IMR-90 (cell line): ENCODE measurements around the gene NAIF1. TPM values are rescaled to one million over a fixed set of nuclear protein-coding genes. Genes with fewer than 3 reads are reported as not detected.

ENCODE experiments used
- ATAC-seq: fragments of 200-7000 bp; cut with Tn5 transposase; 2 replicates; pipeline ENCODE4 v1.9.1; 2020; ENCODE audit warnings: low read depth, mild to moderate bottlenecking, moderate library complexity
- BruUV-seq: library from RNA; stranded (reverse); fragments of 400-500 nt; replicated peaks from 2 replicates; lab custom pipeline; 2021; lab: Mats Ljungman, UMichigan
- CTCF ChIA-PET: fragments of 300-600 bp; formaldehyde crosslinking; extraction: SDS; loops from one replicate; lab custom pipeline; 2021; ENCODE audit warnings: antibody characterized with exemption; lab: Yijun Ruan, JAX
- POLR2A ChIA-PET: fragments of 300-600 bp; sonication (Branson Sonifier 250); formaldehyde crosslinking; loops from one replicate; lab custom pipeline; 2022; ENCODE audit warnings: antibody characterized with exemption; ENCODE audit not compliant: unreplicated experiment; lab: Charles Lee
- DNase-seq: peaks from one replicate; pipeline ENCODE4 v3.0.0; 2013
- H2AFZ ChIP-seq: replicated peaks from 2 replicates; pipeline ENCODE3; 2013; ENCODE audit warnings: low read length, mild to moderate bottlenecking; ENCODE audit not compliant: poor library complexity
- H2AK5ac ChIP-seq: 2 replicates; pipeline ENCODE4 v1.6.1; 2013; ENCODE audit warnings: low read depth, low read length, inconsistent platforms
- H2AK9ac ChIP-seq: replicated peaks from 2 replicates; pipeline ENCODE3; 2013; ENCODE audit warnings: mild to moderate bottlenecking, low read depth, low read length, moderate library complexity; ENCODE audit not compliant: poor library complexity
- H2BK120ac ChIP-seq: 2 replicates; pipeline ENCODE4 v1.6.1; 2013; ENCODE audit warnings: low read depth, low read length, inconsistent platforms
- H2BK15ac ChIP-seq: 3 replicates; pipeline ENCODE4 v1.6.1; 2013; ENCODE audit warnings: low read depth, low read length, inconsistent platforms
- H2BK20ac ChIP-seq: 2 replicates; pipeline ENCODE4 v1.6.1; 2013; ENCODE audit warnings: low read depth, mild to moderate bottlenecking, inconsistent platforms, low read length, moderate library complexity
- H2BK5ac ChIP-seq: 2 replicates; pipeline ENCODE4 v1.6.1; 2013; ENCODE audit warnings: mild to moderate bottlenecking, low read depth, low read length, inconsistent platforms; ENCODE audit not compliant: poor library complexity, severe bottlenecking
- H3K14ac ChIP-seq: replicated peaks from 2 replicates; pipeline ENCODE4 v1.6.1; 2013; ENCODE audit warnings: low read depth, low read length, inconsistent platforms
- H3K18ac ChIP-seq: 2 replicates; pipeline ENCODE4 v1.6.1; 2013; ENCODE audit warnings: low read depth, low read length, control low read depth
- H3K23ac ChIP-seq: 2 replicates; pipeline ENCODE4 v1.6.1; 2013; ENCODE audit warnings: low read depth, low read length, inconsistent platforms
- H3K27ac ChIP-seq: 2 replicates; pipeline ENCODE4 v1.5.1; 2013; ENCODE audit warnings: mild to moderate bottlenecking, control low read depth, low read length; ENCODE audit not compliant: insufficient read depth
- H3K27me3 ChIP-seq: 2 replicates; pipeline ENCODE4 v1.6.1; 2013; ENCODE audit warnings: low read length; ENCODE audit not compliant: control insufficient read depth, insufficient read depth
- H3K36me3 ChIP-seq: 2 replicates; pipeline ENCODE4 v1.6.1; 2013; ENCODE audit warnings: low read length, mixed read lengths; ENCODE audit not compliant: control insufficient read depth, insufficient read depth
- H3K4ac ChIP-seq: 2 replicates; pipeline ENCODE4 v1.6.1; 2013; ENCODE audit warnings: low read depth, low read length, inconsistent platforms
- H3K4me1 ChIP-seq: 2 replicates; pipeline ENCODE4 v1.6.1; 2013; ENCODE audit warnings: low read length, mixed read lengths; ENCODE audit not compliant: control insufficient read depth, insufficient read depth
- H3K4me2 ChIP-seq: 2 replicates; pipeline ENCODE4 v1.6.1; 2013; ENCODE audit warnings: low read depth, mild to moderate bottlenecking, control low read depth, low read length, moderate library complexity
- H3K4me3 ChIP-seq: 2 replicates; pipeline ENCODE4 v1.5.1; 2013; ENCODE audit warnings: low read depth, mild to moderate bottlenecking, control low read depth, low read length, moderate library complexity; ENCODE audit not compliant: insufficient read depth
- H3K56ac ChIP-seq: 2 replicates; pipeline ENCODE4 v1.6.1; 2013; ENCODE audit warnings: low read length, inconsistent platforms; ENCODE audit not compliant: insufficient read depth; ENCODE audit errors: extremely low read depth
- H3K79me1 ChIP-seq, 2 experiments: 2 replicates each; pipeline ENCODE4 v1.6.1; 2013; ENCODE audit warnings: low read length in 2 of 2, inconsistent platforms in 1 of 2, low read depth in 1 of 2
- H3K9ac ChIP-seq: 2 replicates; pipeline ENCODE4 v1.6.1; 2013; ENCODE audit warnings: low read depth, low read length, control low read depth
- H3K9me1 ChIP-seq: 2 replicates; pipeline ENCODE4 v1.6.1; 2013; ENCODE audit warnings: low read length, inconsistent platforms; ENCODE audit not compliant: insufficient read depth
- H3K9me3 ChIP-seq: 2 replicates; pipeline ENCODE4 v1.6.1; 2013; ENCODE audit warnings: low read length; ENCODE audit not compliant: control insufficient read depth, insufficient read depth
- H4K20me1 ChIP-seq: 2 replicates; pipeline ENCODE4 v1.6.1; 2013; ENCODE audit warnings: low read length, inconsistent platforms; ENCODE audit not compliant: insufficient read depth
- H4K5ac ChIP-seq: 2 replicates; pipeline ENCODE4 v1.6.1; 2013; ENCODE audit warnings: mild to moderate bottlenecking, low read depth, low read length, control low read depth
- H4K8ac ChIP-seq, 2 experiments: 2 replicates each; pipeline ENCODE4 v1.6.1; 2013; ENCODE audit warnings: low read depth in 2 of 2, low read length in 2 of 2, control low read depth in 1 of 2, inconsistent platforms in 1 of 2
- H4K91ac ChIP-seq: 2 replicates; pipeline ENCODE4 v1.6.1; 2013; ENCODE audit warnings: low read depth, low read length, inconsistent platforms; ENCODE audit not compliant: insufficient read depth
- BHLHE40 ChIP-seq: fragments of 150-350 bp; IDR thresholded peaks from 2 replicates; pipeline ENCODE4 v1.6.1; 2016; ENCODE audit warnings: mild to moderate bottlenecking, low read depth, low read length
- CHD1 ChIP-seq: IDR thresholded peaks from 2 replicates; pipeline ENCODE4 v1.6.1; 2012; ENCODE audit warnings: low read depth, low read length, improper control_type of control experiment
- POLR2A ChIP-seq: IDR thresholded peaks from 2 replicates; pipeline ENCODE4 v1.6.1; 2012; ENCODE audit warnings: mild to moderate bottlenecking, low read depth, low read length
- RAD21 ChIP-seq: IDR thresholded peaks from 2 replicates; pipeline ENCODE4 v1.6.1; 2012; ENCODE audit warnings: low read length, improper control_type of control experiment
- RCOR1 ChIP-seq: IDR thresholded peaks from 2 replicates; pipeline ENCODE4 v1.6.1; 2012; ENCODE audit warnings: mild to moderate bottlenecking, low read length, improper control_type of control experiment; ENCODE audit not compliant: insufficient replicate concordance
- WGBS, 2 experiments: methylation state at CpG; one replicate each; pipeline versions ENCODE4 v1.1.5 to v1.1.7; 2013; ENCODE audit warnings: missing lambda C conversion rate in 2 of 2; ENCODE audit not compliant: insufficient read length in 1 of 2; ENCODE audit errors: extremely low coverage in 2 of 2; 5-methylcytosine and 5-hydroxymethylcytosine counted together
- dilution Hi-C: fragments of 300-500 bp; cut with HindIII; formaldehyde crosslinking; loops from one replicate; pipeline ENCODE4 v1.14.3; 2018; ENCODE audit warnings: low sequenced_read_pairs; ENCODE audit not compliant: unreplicated experiment
- in situ Hi-C: fragments of 300-500 bp; cut with MboI; formaldehyde crosslinking; loops from 3 replicates; pipeline ENCODE4 v1.14.3; 2019; ENCODE audit warnings: low sequenced_read_pairs, inconsistent platforms, mixed read lengths
- intact Hi-C: fragments of 100-400 bp; cut with micrococcal nuclease; formaldehyde crosslinking; loops from 2 replicates; pipeline ENCODE4 v1.10.0; 2022
- polyA plus RNA-seq, 3 experiments: library from polyadenylated mRNA; depleted of rRNA; stranded (reverse); fragments of >200 nt; gene quantifications; 2 replicates each; pipeline ENCODE4 v1.2.3, GENCODE V29; 2012; ENCODE audit warnings: low replicate concordance in 1 of 3
- total RNA-seq: library from RNA; depleted of rRNA; stranded (reverse); fragments of >200 nt; gene quantifications from 2 replicates; pipeline ENCODE4 v1.2.3, GENCODE V29; 2012
- TF ChIP-seq, protein P1 (sequence below): fragments of 150-350 bp; IDR thresholded peaks from 2 replicates; pipeline ENCODE4 v1.6.1; 2016; ENCODE audit warnings: low read depth, mild to moderate bottlenecking, low read length, moderate library complexity, borderline replicate concordance

NAIF1 gene
- total and polyA plus RNA-seq, 2 of the 4 experiments (the other 2 are of a cell fraction): 9.7 to 10.1 TPM

DNA sequence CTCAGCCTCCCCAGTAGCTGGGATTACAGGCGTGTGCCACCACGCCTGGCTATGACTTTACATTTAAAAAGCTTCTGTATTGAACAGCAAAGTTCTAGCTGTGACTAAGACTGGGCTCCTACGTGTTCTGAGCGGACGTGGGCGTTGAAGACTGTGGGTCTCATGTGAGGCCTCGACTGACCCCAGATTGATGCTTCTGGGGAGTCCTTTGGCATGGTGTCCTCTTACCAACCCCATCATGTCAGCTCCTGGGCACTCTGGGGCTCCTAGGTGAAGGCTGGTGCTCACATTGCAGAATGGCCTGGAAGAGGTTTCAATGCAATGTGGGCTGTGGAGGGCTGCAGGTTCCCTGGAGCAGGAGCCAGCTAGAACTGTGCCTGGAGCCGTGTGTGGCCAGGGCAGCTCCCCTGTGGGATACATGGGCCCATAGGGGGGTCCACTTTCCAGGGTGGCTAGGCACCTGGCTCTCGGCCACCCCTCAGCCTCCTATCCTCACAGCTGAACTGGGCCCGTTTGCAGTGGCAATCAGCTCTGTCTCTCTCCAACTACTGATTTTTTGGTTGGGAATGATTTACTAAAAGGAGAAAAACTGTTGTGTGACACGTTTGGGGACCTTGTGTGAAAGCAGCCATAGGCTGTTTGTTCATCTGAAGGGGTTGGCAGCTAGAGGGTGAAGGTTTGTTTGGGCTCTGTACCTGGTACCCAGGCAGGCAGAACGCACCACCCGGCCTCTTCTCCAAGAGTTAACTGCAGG is 30.6 kb upstream of the NAIF1 start:
- Histone ChIP-seq H4K20me1 (peaks cover 35% of the 10 kb centered on the region), H3K4me3 (no peak overlapping the region), H2AK9ac (peak overlapping the region; percentile 99), H2BK120ac (peak overlapping the region; percentile 84), H3K56ac (peak overlapping the region; percentile 82; the same call in 1 of the 2 replicates), H2BK5ac (peak overlapping the region; percentile 86), H3K23ac (peak overlapping the region; percentile 57), H4K91ac (peak overlapping the region; percentile 77), H2AFZ (peak overlapping the region; percentile 96), H3K79me1 (peaks cover 35 to 88% of the 10 kb centered on the region in 2 experiments), H3K27ac (peak overlapping the region; percentile 78), H4K5ac (peak overlapping the region; percentile 41), H3K18ac (peak overlapping the region; percentile 59), H3K9me1 (peaks cover 31% of the 10 kb centered on the region; the same call in 1 of the 2 replicates), H2BK20ac (peak overlapping the region; percentile 80), H4K8ac (peak overlapping the region in 1 of 2 experiments; percentile 91; a peak in 2 of 4 replicates), H3K4ac (peak overlapping the region; percentile 92), H3K27me3 (no peaks in the 10 kb centered on the region), H3K36me3 (peaks cover 17% of the 10 kb centered on the region), H3K9me3 (no peaks in the 10 kb centered on the region), H3K4me1 (peaks cover 39% of the 10 kb centered on the region), H3K9ac (peak overlapping the region; percentile 42), H3K14ac (peak overlapping the region; percentile 95), H2AK5ac (peak overlapping the region; percentile 95), H2BK15ac (peak overlapping the region; percentile 83; the same call in 2 of the 3 replicates), H3K4me2 (peak overlapping the region; percentile 61)
- intact Hi-C loops (loop anchor here (5.0 kb wide), 1 partner anchor 155 kb away; no protein-coding TSS in a partner anchor), in situ Hi-C loops (loop anchor here (5.0 kb wide), 1 partner anchor 160 kb away; the partner anchor contains the start of gene DPM2), dilution Hi-C loops (no loop called here)
- no peak for ATAC-seq
- no TSS peak for BruUV-seq
- TF ChIP-seq BHLHE40: no peak
- TF ChIP-seq RCOR1: no peak
- TF ChIP-seq CHD1: no peak
- TF ChIP-seq RAD21: no peak
- no peak for TF ChIP-seq POLR2A
- TF ChIP-seq, protein P1, sequence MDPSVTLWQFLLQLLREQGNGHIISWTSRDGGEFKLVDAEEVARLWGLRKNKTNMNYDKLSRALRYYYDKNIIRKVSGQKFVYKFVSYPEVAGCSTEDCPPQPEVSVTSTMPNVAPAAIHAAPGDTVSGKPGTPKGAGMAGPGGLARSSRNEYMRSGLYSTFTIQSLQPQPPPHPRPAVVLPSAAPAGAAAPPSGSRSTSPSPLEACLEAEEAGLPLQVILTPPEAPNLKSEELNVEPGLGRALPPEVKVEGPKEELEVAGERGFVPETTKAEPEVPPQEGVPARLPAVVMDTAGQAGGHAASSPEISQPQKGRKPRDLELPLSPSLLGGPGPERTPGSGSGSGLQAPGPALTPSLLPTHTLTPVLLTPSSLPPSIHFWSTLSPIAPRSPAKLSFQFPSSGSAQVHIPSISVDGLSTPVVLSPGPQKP: no peak
- ChIA-PET CTCF (interaction anchor here (3.2 kb wide), 1 partner anchor 20 kb away, joined by 16 read pairs; no protein-coding TSS in a partner anchor), POLR2A (no interaction called here)
- no peak for DNase-seq
- 87% methylated on average over 7 of the region's 13 CpGs; no CpG with 5 or more reads in 1 of the 2 experiments for WGBS, 2 experiments
